ENCODE data around the gene BAZ1B.

GRCh38 chr7:73442903-73443500 is 79.1 kb downstream of the BAZ1B start:
- TF ChIP-seq POLR2A (conservative IDR thresholded peaks at IDR 0.05) (no peak), CXXC5 (CRISPR knock-in tag; IDR thresholded peaks at IDR 0.05) (no peak), SNRNP70 (optimal IDR thresholded peaks at IDR 0.05; ENCODE audit: low read depth, low read length) (no peak), PATZ1 (CRISPR knock-in tag; IDR thresholded peaks at IDR 0.05; ENCODE audit: borderline replicate concordance) (no peak)
